ENCODE measurements around the gene XDH. TPM values are rescaled to one million over a fixed set of nuclear protein-coding genes. Genes with fewer than 3 reads are reported as not detected.

The XDH gene
- polyA plus RNA-seq, 1 of the 3 experiments (the other 2 are of a cell fraction) = 0.33 TPM

DNA sequence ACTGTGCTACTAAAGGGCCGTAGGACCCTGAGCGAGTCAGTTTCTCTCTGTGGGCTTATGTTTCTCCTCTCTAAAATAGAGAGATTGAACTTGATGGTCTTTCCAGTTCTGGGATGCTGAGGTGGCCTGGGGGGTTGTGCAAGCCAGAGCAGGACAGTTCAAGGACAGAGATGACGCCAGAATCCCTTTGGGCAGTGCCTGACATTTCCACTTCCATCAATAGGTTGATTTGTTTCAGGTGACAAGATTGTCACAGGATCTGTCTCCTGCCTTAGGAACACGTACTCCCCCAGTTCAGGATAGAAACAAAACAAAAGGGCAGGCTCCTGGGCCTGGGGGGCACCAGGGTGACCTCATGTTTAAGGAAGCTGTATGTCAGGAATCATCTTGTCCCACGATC, 82.0 kb downstream of the XDH start:
- no peak for DNase-seq
- peaks cover 25 to 34% of the 10 kb centered on the region in 2 experiments; a peak in 3 of 4 replicates for H3K4me1 ChIP-seq (ENCODE audit: control insufficient read depth in 1 of 2, insufficient read depth in 2 of 2, low read depth in 1 of 2, low read length in 1 of 2)
- CTCF ChIA-PET = interaction anchor here (0.8 to 12.6 kb wide), 45 partner anchors 10 to 1168 kb away, joined by 3 to 223 read pairs (median 7); partner anchors contain the start of genes EHD3 and GALNT14
- H2AFZ ChIP-seq (ENCODE audit: low read depth) = no peak overlapping the region
- no peaks in the 10 kb centered on the region for H3K9me2 ChIP-seq
- H4K20me1 ChIP-seq (ENCODE audit: insufficient read depth) = no peaks in the 10 kb centered on the region
- H3K4me3 ChIP-seq (ENCODE audit: low read depth in 2 of 2, low read length in 1 of 2) = no peak overlapping the region
- H3K9ac ChIP-seq = no peak overlapping the region
- H3K36me3 ChIP-seq (replicated peaks in 1 of 2; ENCODE audit: control insufficient read depth in 1 of 2, insufficient read depth in 2 of 2, low read length in 1 of 2) = no peaks in the 10 kb centered on the region
- no peak for TF ChIP-seq MXI1 (IDR thresholded peaks at IDR 0.05; ENCODE audit: low read depth, low read length)
- TF ChIP-seq ELF1 (IDR thresholded peaks at IDR 0.05) = no peak
- no peak for TF ChIP-seq EZH2phosphoT487 (IDR thresholded peaks at IDR 0.05; ENCODE audit: borderline replicate concordance, low read depth)
- no peak for TF ChIP-seq CHD2 (IDR thresholded peaks at IDR 0.05; ENCODE audit: low read length, partially characterized antibody)
- no peak for TF ChIP-seq GABPA (IDR thresholded peaks at IDR 0.05; ENCODE audit: low read depth)
- no peak for TF ChIP-seq POLR2AphosphoS5 (IDR thresholded peaks at IDR 0.05; ENCODE audit: low read depth, low read length)
- no peak for TF ChIP-seq FOXM1 (IDR thresholded peaks at IDR 0.05; ENCODE audit: low read depth)
- TF ChIP-seq, protein P1, sequence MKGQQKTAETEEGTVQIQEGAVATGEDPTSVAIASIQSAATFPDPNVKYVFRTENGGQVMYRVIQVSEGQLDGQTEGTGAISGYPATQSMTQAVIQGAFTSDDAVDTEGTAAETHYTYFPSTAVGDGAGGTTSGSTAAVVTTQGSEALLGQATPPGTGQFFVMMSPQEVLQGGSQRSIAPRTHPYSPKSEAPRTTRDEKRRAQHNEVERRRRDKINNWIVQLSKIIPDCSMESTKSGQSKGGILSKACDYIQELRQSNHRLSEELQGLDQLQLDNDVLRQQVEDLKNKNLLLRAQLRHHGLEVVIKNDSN (IDR thresholded peaks at IDR 0.05; ENCODE audit: borderline replicate concordance, low read depth) = no peak
- TF ChIP-seq, protein P2, sequence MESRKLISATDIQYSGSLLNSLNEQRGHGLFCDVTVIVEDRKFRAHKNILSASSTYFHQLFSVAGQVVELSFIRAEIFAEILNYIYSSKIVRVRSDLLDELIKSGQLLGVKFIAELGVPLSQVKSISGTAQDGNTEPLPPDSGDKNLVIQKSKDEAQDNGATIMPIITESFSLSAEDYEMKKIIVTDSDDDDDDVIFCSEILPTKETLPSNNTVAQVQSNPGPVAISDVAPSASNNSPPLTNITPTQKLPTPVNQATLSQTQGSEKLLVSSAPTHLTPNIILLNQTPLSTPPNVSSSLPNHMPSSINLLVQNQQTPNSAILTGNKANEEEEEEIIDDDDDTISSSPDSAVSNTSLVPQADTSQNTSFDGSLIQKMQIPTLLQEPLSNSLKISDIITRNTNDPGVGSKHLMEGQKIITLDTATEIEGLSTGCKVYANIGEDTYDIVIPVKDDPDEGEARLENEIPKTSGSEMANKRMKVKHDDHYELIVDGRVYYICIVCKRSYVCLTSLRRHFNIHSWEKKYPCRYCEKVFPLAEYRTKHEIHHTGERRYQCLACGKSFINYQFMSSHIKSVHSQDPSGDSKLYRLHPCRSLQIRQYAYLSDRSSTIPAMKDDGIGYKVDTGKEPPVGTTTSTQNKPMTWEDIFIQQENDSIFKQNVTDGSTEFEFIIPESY (IDR thresholded peaks at IDR 0.05; ENCODE audit: borderline replicate concordance, low read depth) = no peak
- TF ChIP-seq, protein P3, sequence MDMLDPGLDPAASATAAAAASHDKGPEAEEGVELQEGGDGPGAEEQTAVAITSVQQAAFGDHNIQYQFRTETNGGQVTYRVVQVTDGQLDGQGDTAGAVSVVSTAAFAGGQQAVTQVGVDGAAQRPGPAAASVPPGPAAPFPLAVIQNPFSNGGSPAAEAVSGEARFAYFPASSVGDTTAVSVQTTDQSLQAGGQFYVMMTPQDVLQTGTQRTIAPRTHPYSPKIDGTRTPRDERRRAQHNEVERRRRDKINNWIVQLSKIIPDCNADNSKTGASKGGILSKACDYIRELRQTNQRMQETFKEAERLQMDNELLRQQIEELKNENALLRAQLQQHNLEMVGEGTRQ (IDR thresholded peaks at IDR 0.05; ENCODE audit: borderline replicate concordance, low read depth, low read length) = no peak
- TF ChIP-seq MEF2A (IDR thresholded peaks at IDR 0.05; ENCODE audit: borderline replicate concordance, low read depth) = no peak
- no peak for TF ChIP-seq NFIC (IDR thresholded peaks at IDR 0.05; ENCODE audit: borderline replicate concordance)
- no peak for TF ChIP-seq YY1 (IDR thresholded peaks at IDR 0.05; ENCODE audit: low read depth)
- TF ChIP-seq, protein P4, sequence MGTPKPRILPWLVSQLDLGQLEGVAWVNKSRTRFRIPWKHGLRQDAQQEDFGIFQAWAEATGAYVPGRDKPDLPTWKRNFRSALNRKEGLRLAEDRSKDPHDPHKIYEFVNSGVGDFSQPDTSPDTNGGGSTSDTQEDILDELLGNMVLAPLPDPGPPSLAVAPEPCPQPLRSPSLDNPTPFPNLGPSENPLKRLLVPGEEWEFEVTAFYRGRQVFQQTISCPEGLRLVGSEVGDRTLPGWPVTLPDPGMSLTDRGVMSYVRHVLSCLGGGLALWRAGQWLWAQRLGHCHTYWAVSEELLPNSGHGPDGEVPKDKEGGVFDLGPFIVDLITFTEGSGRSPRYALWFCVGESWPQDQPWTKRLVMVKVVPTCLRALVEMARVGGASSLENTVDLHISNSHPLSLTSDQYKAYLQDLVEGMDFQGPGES (IDR thresholded peaks at IDR 0.05; ENCODE audit: low read depth, low read length) = no peak
- TF ChIP-seq TAF1 (IDR thresholded peaks at IDR 0.05; ENCODE audit: borderline replicate concordance, low read depth, low read length) = no peak
- TF ChIP-seq, protein P5, sequence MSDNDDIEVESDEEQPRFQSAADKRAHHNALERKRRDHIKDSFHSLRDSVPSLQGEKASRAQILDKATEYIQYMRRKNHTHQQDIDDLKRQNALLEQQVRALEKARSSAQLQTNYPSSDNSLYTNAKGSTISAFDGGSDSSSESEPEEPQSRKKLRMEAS (IDR thresholded peaks at IDR 0.05; ENCODE audit: low read depth) = no peak
- H3K4me2 ChIP-seq = no peak overlapping the region
- H3K79me2 ChIP-seq (ENCODE audit: insufficient read depth) = no peaks in the 10 kb centered on the region
- H3F3A ChIP-seq (replicated peaks; ENCODE audit: insufficient read depth) = peaks cover 23% of the 10 kb centered on the region
- H3K27me3 ChIP-seq (ENCODE audit: insufficient read depth) = no peaks in the 10 kb centered on the region
- 75% methylated on average over 5 of the region's 5 CpGs for WGBS (ENCODE audit: low lambda C conversion rate)
- H3K27ac ChIP-seq (ENCODE audit: low read depth in 2 of 2, low read length in 1 of 2) = no peak overlapping the region
- no peaks in the 10 kb centered on the region for H3K9me3 ChIP-seq
- POLR2A ChIA-PET = no interaction called here

Measured in SK-N-SH (cell line).